ENCODE measurements around the gene RASSF7. TPM values are rescaled to one million over a fixed set of nuclear protein-coding genes. Genes with fewer than 3 reads are reported as not detected.
A peak's percentile ranks its signal among the peaks of the same experiment; 100 is the strongest.

Gene RASSF7
- total and polyA plus RNA-seq, 10 of the 15 experiments (the other 5 are each of a cell fraction or from before 2014, with no cell fraction given), result 0.39 to 29.7 (median 13.2) TPM

DNA sequence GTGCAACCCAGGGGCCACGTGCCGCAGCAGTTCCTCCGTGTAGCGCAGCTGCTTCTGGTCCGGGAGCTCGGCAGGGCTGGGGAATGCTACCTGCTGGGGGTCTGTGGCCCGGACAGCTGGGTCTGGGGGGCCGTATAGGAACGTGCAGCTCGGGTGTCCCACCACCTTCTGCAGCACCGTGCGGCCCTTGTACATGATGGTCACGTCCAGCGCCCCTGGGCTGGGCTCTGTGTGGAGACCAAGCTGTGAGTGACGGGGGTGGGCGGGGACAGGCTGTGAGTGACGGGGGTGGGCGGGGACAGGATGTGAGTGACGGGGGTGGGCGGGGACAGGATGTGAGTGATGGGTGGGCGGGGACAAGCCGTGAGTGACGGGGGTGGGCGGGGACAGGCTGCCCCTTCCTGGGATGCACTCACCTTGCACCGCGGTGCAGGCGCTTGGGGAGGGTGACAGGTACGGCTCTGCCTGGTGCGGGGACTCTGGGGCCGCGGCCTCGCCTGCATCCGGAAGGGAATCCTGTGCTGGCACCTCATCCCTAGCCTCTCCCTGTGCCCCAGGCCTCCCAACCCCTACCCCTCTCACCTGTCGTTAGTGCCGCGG lies 52.7 kb downstream of the RASSF7 start (continued):
- TF ChIP-seq, protein P1, sequence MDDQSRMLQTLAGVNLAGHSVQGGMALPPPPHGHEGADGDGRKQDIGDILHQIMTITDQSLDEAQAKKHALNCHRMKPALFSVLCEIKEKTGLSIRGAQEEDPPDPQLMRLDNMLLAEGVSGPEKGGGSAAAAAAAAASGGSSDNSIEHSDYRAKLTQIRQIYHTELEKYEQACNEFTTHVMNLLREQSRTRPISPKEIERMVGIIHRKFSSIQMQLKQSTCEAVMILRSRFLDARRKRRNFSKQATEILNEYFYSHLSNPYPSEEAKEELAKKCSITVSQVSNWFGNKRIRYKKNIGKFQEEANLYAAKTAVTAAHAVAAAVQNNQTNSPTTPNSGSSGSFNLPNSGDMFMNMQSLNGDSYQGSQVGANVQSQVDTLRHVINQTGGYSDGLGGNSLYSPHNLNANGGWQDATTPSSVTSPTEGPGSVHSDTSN (IDR thresholded peaks at IDR 0.05; ENCODE audit: insufficient replicate concordance, low read depth, low read length), result peak; percentile 90
- TF ChIP-seq, protein P2, sequence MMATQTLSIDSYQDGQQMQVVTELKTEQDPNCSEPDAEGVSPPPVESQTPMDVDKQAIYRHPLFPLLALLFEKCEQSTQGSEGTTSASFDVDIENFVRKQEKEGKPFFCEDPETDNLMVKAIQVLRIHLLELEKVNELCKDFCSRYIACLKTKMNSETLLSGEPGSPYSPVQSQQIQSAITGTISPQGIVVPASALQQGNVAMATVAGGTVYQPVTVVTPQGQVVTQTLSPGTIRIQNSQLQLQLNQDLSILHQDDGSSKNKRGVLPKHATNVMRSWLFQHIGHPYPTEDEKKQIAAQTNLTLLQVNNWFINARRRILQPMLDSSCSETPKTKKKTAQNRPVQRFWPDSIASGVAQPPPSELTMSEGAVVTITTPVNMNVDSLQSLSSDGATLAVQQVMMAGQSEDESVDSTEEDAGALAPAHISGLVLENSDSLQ (IDR thresholded peaks at IDR 0.05), result peak; percentile 91
- TF ChIP-seq EGR1 (IDR thresholded peaks at IDR 0.05; ENCODE audit: borderline replicate concordance in 1 of 2, low read depth in 2 of 2, low read length in 2 of 2), result 0 out of 3 replicates have a peak, but pooled peaks of 1 of the 2 experiments have one; percentile 4
- no peak for TF ChIP-seq SP1 (IDR thresholded peaks at IDR 0.05; ENCODE audit: low read depth, low read length)
- TF ChIP-seq, protein P3, sequence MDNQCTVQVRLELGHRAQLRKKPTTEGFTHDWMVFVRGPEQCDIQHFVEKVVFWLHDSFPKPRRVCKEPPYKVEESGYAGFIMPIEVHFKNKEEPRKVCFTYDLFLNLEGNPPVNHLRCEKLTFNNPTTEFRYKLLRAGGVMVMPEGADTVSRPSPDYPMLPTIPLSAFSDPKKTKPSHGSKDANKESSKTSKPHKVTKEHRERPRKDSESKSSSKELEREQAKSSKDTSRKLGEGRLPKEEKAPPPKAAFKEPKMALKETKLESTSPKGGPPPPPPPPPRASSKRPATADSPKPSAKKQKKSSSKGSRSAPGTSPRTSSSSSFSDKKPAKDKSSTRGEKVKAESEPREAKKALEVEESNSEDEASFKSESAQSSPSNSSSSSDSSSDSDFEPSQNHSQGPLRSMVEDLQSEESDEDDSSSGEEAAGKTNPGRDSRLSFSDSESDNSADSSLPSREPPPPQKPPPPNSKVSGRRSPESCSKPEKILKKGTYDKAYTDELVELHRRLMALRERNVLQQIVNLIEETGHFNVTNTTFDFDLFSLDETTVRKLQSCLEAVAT (IDR thresholded peaks at IDR 0.05), result peak; percentile 81
- peak; percentile 33; the same call in 1 of the 2 replicates for TF ChIP-seq SMAD5 (IDR thresholded peaks at IDR 0.05; ENCODE audit: low read depth)

MicroRNAs within 50 kb of the gene (microRNA counts, 767-probe panel; counts per million panel counts)
- microRNA hsa-miR-210, result 2,553 counts per million, percentile 84 among the panel's probes with 10 or more counts

Small RNA genes lying within 50 kb of the gene (microRNA-seq; reads per million reads assigned to microRNA genes)
- gene MIR210, result 808 reads per million, percentile 88 among the genes with 10 or more reads in this experiment

Small RNA genes lying within 50 kb of the gene (small RNA-seq; reads per million reads assigned to genes)
- 439 reads per million, percentile 99 among the genes with 10 or more reads in this experiment for gene MIR210

Other genes starting within 250 kb of the RASSF7 start
Only the 7 nearest of the 25 such genes appear.
- gene RNH1, start 53.7 kb upstream of the RASSF7 start, total RNA-seq (2014; rRNA removed), result 119 and 139 TPM in 2 replicates
- 32.2 and 36.7 TPM in 2 replicates for gene RNH1, start 53.7 kb upstream of the RASSF7 start, total RNA-seq (2014; rRNA removed; fragmentation: Illumina TruSeq; extraction: Trizol)
- gene RNH1, start 53.7 kb upstream of the RASSF7 start, total RNA-seq (2021), result 125 and 133 TPM in 2 replicates
- gene RNH1, start 53.7 kb upstream of the RASSF7 start, polyA plus RNA-seq (2011; rRNA removed), result 17.8 and 40.4 TPM in 2 replicates
- 7.2 and 25.0 TPM in 2 replicates for gene RNH1, start 53.7 kb upstream of the RASSF7 start, polyA plus RNA-seq (2014; fragmentation: Illumina TruSeq; extraction: Trizol)
- 1 to 10 TPM; 2.3 to 7.2 TPM for gene RNH1, start 53.7 kb upstream of the RASSF7 start, polyA plus RNA-seq (2014; fragmentation: Nextera tagmentation; extraction: Ambion mirVana)
- 104 and 132 TPM in 2 replicates for gene RNH1, start 53.7 kb upstream of the RASSF7 start, polyA plus RNA-seq (2014; rRNA removed)
- 100 to 1,000 TPM; 156 to 162 TPM for gene RNH1, start 53.7 kb upstream of the RASSF7 start, polyA plus RNA-seq (2016; fragmentation: Nextera tagmentation; extraction: Ambion mirVana)
- 43.5 and 47.6 TPM in 2 replicates for gene HRAS, start 25.4 kb upstream of the RASSF7 start, total RNA-seq (2014; rRNA removed)
- gene HRAS, start 25.4 kb upstream of the RASSF7 start, total RNA-seq (2014; rRNA removed; fragmentation: Illumina TruSeq; extraction: Trizol), result 25.3 and 31.6 TPM in 2 replicates
- 58.0 and 70.7 TPM in 2 replicates for gene HRAS, start 25.4 kb upstream of the RASSF7 start, total RNA-seq (2021)
- 14.3 and 31.9 TPM in 2 replicates for gene HRAS, start 25.4 kb upstream of the RASSF7 start, polyA plus RNA-seq (2011; rRNA removed)
- gene HRAS, start 25.4 kb upstream of the RASSF7 start, polyA plus RNA-seq (2014; fragmentation: Illumina TruSeq; extraction: Trizol), result 2.2 and 18.1 TPM in 2 replicates
- gene HRAS, start 25.4 kb upstream of the RASSF7 start, polyA plus RNA-seq (2014; fragmentation: Nextera tagmentation; extraction: Ambion mirVana), result 10 to 100 TPM in 1 of 2 experiments, 1 to 10 TPM in 1; 2.8 to 12.7 TPM
- gene HRAS, start 25.4 kb upstream of the RASSF7 start, polyA plus RNA-seq (2014; rRNA removed), result 52.7 and 56.9 TPM in 2 replicates
- gene HRAS, start 25.4 kb upstream of the RASSF7 start, polyA plus RNA-seq (2016; fragmentation: Nextera tagmentation; extraction: Ambion mirVana), result 10 to 100 TPM; 23.4 to 72.4 TPM
- gene LRRC56, start 23.4 kb upstream of the RASSF7 start, total RNA-seq (2014; rRNA removed), result 0.60 and 0.79 TPM in 2 replicates
- 0.41 and 0.45 TPM in 2 replicates for gene LRRC56, start 23.4 kb upstream of the RASSF7 start, total RNA-seq (2014; rRNA removed; fragmentation: Illumina TruSeq; extraction: Trizol)
- 1.7 and 1.9 TPM in 2 replicates for gene LRRC56, start 23.4 kb upstream of the RASSF7 start, total RNA-seq (2021)
- 0.37 and 0.75 TPM in 2 replicates for gene LRRC56, start 23.4 kb upstream of the RASSF7 start, polyA plus RNA-seq (2011; rRNA removed)
- 0.19 TPM in 1 of 2 replicates, not detected in the other for gene LRRC56, start 23.4 kb upstream of the RASSF7 start, polyA plus RNA-seq (2014; fragmentation: Illumina TruSeq; extraction: Trizol)
- under 1 TPM in 1 of 2 experiments, not detected in 1; 0.02 TPM for gene LRRC56, start 23.4 kb upstream of the RASSF7 start, polyA plus RNA-seq (2014; fragmentation: Nextera tagmentation; extraction: Ambion mirVana)
- gene LRRC56, start 23.4 kb upstream of the RASSF7 start, polyA plus RNA-seq (2014; rRNA removed), result 1.6 and 1.9 TPM in 2 replicates
- gene LRRC56, start 23.4 kb upstream of the RASSF7 start, polyA plus RNA-seq (2016; fragmentation: Nextera tagmentation; extraction: Ambion mirVana), result 1 to 10 TPM in 1 of 2 experiments, under 1 TPM in 1; 0.62 to 1.0 TPM
- gene LMNTD2, start 232 bp upstream of the RASSF7 start, total RNA-seq (2014; rRNA removed), result 2.1 and 3.8 TPM in 2 replicates
- 0.45 and 0.83 TPM in 2 replicates for gene LMNTD2, start 232 bp upstream of the RASSF7 start, total RNA-seq (2014; rRNA removed; fragmentation: Illumina TruSeq; extraction: Trizol)
- 2.8 and 3.3 TPM in 2 replicates for gene LMNTD2, start 232 bp upstream of the RASSF7 start, total RNA-seq (2021)
- 0.99 and 1.2 TPM in 2 replicates for gene LMNTD2, start 232 bp upstream of the RASSF7 start, polyA plus RNA-seq (2011; rRNA removed)
- 0.22 TPM in 1 of 2 replicates, not detected in the other for gene LMNTD2, start 232 bp upstream of the RASSF7 start, polyA plus RNA-seq (2014; fragmentation: Illumina TruSeq; extraction: Trizol)
- gene LMNTD2, start 232 bp upstream of the RASSF7 start, polyA plus RNA-seq (2014; fragmentation: Nextera tagmentation; extraction: Ambion mirVana), result not detected
- 3.5 and 4.1 TPM in 2 replicates for gene LMNTD2, start 232 bp upstream of the RASSF7 start, polyA plus RNA-seq (2014; rRNA removed)
- 1 to 10 TPM in 1 of 2 experiments, under 1 TPM in 1; 0.88 to 1.4 TPM for gene LMNTD2, start 232 bp upstream of the RASSF7 start, polyA plus RNA-seq (2016; fragmentation: Nextera tagmentation; extraction: Ambion mirVana)
- gene PHRF1, start 15.5 kb downstream of the RASSF7 start, total RNA-seq (2014; rRNA removed), result 19.2 and 22.0 TPM in 2 replicates
- gene PHRF1, start 15.5 kb downstream of the RASSF7 start, total RNA-seq (2014; rRNA removed; fragmentation: Illumina TruSeq; extraction: Trizol), result 8.8 and 11.1 TPM in 2 replicates
- 39.4 and 43.5 TPM in 2 replicates for gene PHRF1, start 15.5 kb downstream of the RASSF7 start, total RNA-seq (2021)
- gene PHRF1, start 15.5 kb downstream of the RASSF7 start, polyA plus RNA-seq (2011; rRNA removed), result 4.9 and 11.7 TPM in 2 replicates
- 2.4 and 8.0 TPM in 2 replicates for gene PHRF1, start 15.5 kb downstream of the RASSF7 start, polyA plus RNA-seq (2014; fragmentation: Illumina TruSeq; extraction: Trizol)
- under 1 TPM; 0.13 to 0.42 TPM for gene PHRF1, start 15.5 kb downstream of the RASSF7 start, polyA plus RNA-seq (2014; fragmentation: Nextera tagmentation; extraction: Ambion mirVana)
- 23.4 and 28.2 TPM in 2 replicates for gene PHRF1, start 15.5 kb downstream of the RASSF7 start, polyA plus RNA-seq (2014; rRNA removed)
- 10 to 100 TPM; 18.5 to 21.7 TPM for gene PHRF1, start 15.5 kb downstream of the RASSF7 start, polyA plus RNA-seq (2016; fragmentation: Nextera tagmentation; extraction: Ambion mirVana)
- 119 and 141 TPM in 2 replicates for gene IRF7, start 55.0 kb downstream of the RASSF7 start, total RNA-seq (2014; rRNA removed)
- 24.3 and 24.4 TPM in 2 replicates for gene IRF7, start 55.0 kb downstream of the RASSF7 start, total RNA-seq (2014; rRNA removed; fragmentation: Illumina TruSeq; extraction: Trizol)
- gene IRF7, start 55.0 kb downstream of the RASSF7 start, total RNA-seq (2021), result 115 and 116 TPM in 2 replicates
- gene IRF7, start 55.0 kb downstream of the RASSF7 start, polyA plus RNA-seq (2011; rRNA removed), result 22.0 and 65.3 TPM in 2 replicates
- 0.71 and 8.1 TPM in 2 replicates for gene IRF7, start 55.0 kb downstream of the RASSF7 start, polyA plus RNA-seq (2014; fragmentation: Illumina TruSeq; extraction: Trizol)
- gene IRF7, start 55.0 kb downstream of the RASSF7 start, polyA plus RNA-seq (2014; fragmentation: Nextera tagmentation; extraction: Ambion mirVana), result 10 to 100 TPM in 1 of 2 experiments, 1 to 10 TPM in 1; 4.4 to 26.4 TPM
- gene IRF7, start 55.0 kb downstream of the RASSF7 start, polyA plus RNA-seq (2014; rRNA removed), result 129 and 142 TPM in 2 replicates
- gene IRF7, start 55.0 kb downstream of the RASSF7 start, polyA plus RNA-seq (2016; fragmentation: Nextera tagmentation; extraction: Ambion mirVana), result 10 to 100 TPM; 69.9 to 88.5 TPM
- gene CDHR5, start 64.0 kb downstream of the RASSF7 start, total RNA-seq (2014; rRNA removed), result 0.05 TPM in 1 of 2 replicates, not detected in the other
- gene CDHR5, start 64.0 kb downstream of the RASSF7 start, total RNA-seq (2014; rRNA removed; fragmentation: Illumina TruSeq; extraction: Trizol), result not detected in 2 replicates
- gene CDHR5, start 64.0 kb downstream of the RASSF7 start, total RNA-seq (2021), result 0.40 TPM in 1 of 2 replicates, not detected in the other
- gene CDHR5, start 64.0 kb downstream of the RASSF7 start, polyA plus RNA-seq (2011; rRNA removed), result not detected in 2 replicates
- gene CDHR5, start 64.0 kb downstream of the RASSF7 start, polyA plus RNA-seq (2014; fragmentation: Illumina TruSeq; extraction: Trizol), result not detected in 2 replicates
- not detected for gene CDHR5, start 64.0 kb downstream of the RASSF7 start, polyA plus RNA-seq (2014; fragmentation: Nextera tagmentation; extraction: Ambion mirVana)
- 0.06 TPM in 1 of 2 replicates, not detected in the other for gene CDHR5, start 64.0 kb downstream of the RASSF7 start, polyA plus RNA-seq (2014; rRNA removed)
- gene CDHR5, start 64.0 kb downstream of the RASSF7 start, polyA plus RNA-seq (2016; fragmentation: Nextera tagmentation; extraction: Ambion mirVana), result not detected

Data from GM12878 (cell line).